Heart right ventricle (tissue), 16 donors: Measurements from ENCODE around the gene CHST5. TPM values are rescaled to one million over a fixed set of nuclear protein-coding genes. Genes with fewer than 3 reads are reported as not detected.

Source experiments
- ATAC-seq, 8 donors: fragments of 200-7000 bp; cut with Tn5 transposase; one replicate each; pipeline ENCODE4 v1.9.1; 2020; ENCODE audit warnings: mild to moderate bottlenecking in 8 of 8, moderate library complexity in 8 of 8, moderate number of reproducible peaks in 1 of 8
- DNase-seq, 2 donors: peaks; one replicate each; pipeline ENCODE4 v3.0.0-alpha.2; 2020
- H3K27ac ChIP-seq, 10 donors: fragments of 200-600 bp; sonication (generic) in 2 of 10; one replicate each; pipeline versions ENCODE4 v1.5.0 to v1.8.0; 2020 to 2022; ENCODE audit warnings: mild to moderate bottlenecking in 3 of 10
- H3K27me3 ChIP-seq, 7 donors: fragments of 200-600 bp; one replicate each; pipeline ENCODE4 v1.8.0; 2021 to 2022; ENCODE audit warnings: mild to moderate bottlenecking in 2 of 7
- H3K36me3 ChIP-seq, 9 donors: fragments of 200-600 bp; sonication (generic) in 1 of 9; one replicate each; pipeline versions ENCODE4 v1.5.0 to v1.8.0; 2020 to 2022; ENCODE audit warnings: mild to moderate bottlenecking in 2 of 9
- H3K4me1 ChIP-seq, 9 donors: fragments of 200-600 bp; sonication (generic) in 1 of 9; one replicate each; pipeline versions ENCODE4 v1.5.0 to v1.8.0; 2020 to 2022; ENCODE audit warnings: mild to moderate bottlenecking in 4 of 9
- H3K4me3 ChIP-seq, 10 donors: fragments of 200-600 bp; sonication (generic) in 2 of 10; one replicate each; pipeline versions ENCODE4 v1.5.0 to v1.8.0; 2020 to 2022; ENCODE audit warnings: mild to moderate bottlenecking in 7 of 10, moderate library complexity in 2 of 10
- H3K9me3 ChIP-seq, 11 donors: fragments of 200-600 bp in 10 of 11; sonication (generic) in 2 of 11; one replicate each; pipeline versions ENCODE4 v1.5.0 to v1.8.0; 2013 to 2022; ENCODE audit warnings: mild to moderate bottlenecking in 2 of 11, control low read depth in 1 of 11, moderate library complexity in 1 of 11
- CTCF ChIP-seq, 9 donors: fragments of 200-600 bp; sonication (generic) in 2 of 9; IDR thresholded peaks; one replicate each; pipeline versions ENCODE4 v1.5.0 to v1.8.0; 2021 to 2022; ENCODE audit warnings: antibody characterized with exemption in 9 of 9, mild to moderate bottlenecking in 5 of 9, moderate library complexity in 1 of 9
- WGBS, 2 donors: extraction: QIAGEN DNeasy Blood & Tissue Kit; methylation state at CpG; one replicate each; pipeline ENCODE4 v1.1.7; 2013; ENCODE audit warnings: inconsistent platforms in 1 of 2; 5-methylcytosine and 5-hydroxymethylcytosine counted together
- intact Hi-C, 10 donors: fragments of 100-400 bp; cut with DNase I; formaldehyde crosslinking; loops; one replicate each; pipeline versions ENCODE4 v1.11.1 to v1.14.2; 2022
- polyA plus RNA-seq, 2 donors: library from polyadenylated mRNA; stranded (reverse); fragments of 200-250 nt; gene quantifications; one replicate each; pipeline ENCODE4 v1.2.3, GENCODE V29; 2013
- total RNA-seq, 10 donors: library from RNA; stranded (reverse); fragmentation: NEBNext Ultra II Directional in 3 of 10; extraction: Animal tissue kit (Norgen Biotek cat#: 25700) in 3 of 10; gene quantifications; one replicate each; pipeline versions ENCODE4 v1.2.1 to v1.2.4, GENCODE V29; 2021 to 2023
- donor health status: Arrhythmogenic right ventricular cardiomyopathy.
- donor health status: ischemic (EF 13 %, LVEDD 7.1; RV severe dilation, severe dysfunction).
- donor health status: healthy with polysubstance abuse.
- donor health status: DM: no; HTN: yes; CAD: no.
- donor health status: DM: no; HTN: no; CAD: no.
- donor health status: ischemic (EF 25% LVEDD 6.9; RV normal size, moderate dysfunction).
- donor health status: ischemic (EF 25% LVEDD 5.7; RV mildly dilated, moderate dysfunction).
- donor health status: healthy.
- donor health status: DM: yes; HTN: yes; CAD: no.
- donor health status: Ischemic cardiomyopathy.
- donor health status: ischemic (EF 35%, LVEDD 5.7; RV mildly dilated, moderate dysfunction).
- donor health status: nonischemic (EF 11% LVEDD 7.7; RV severe dilation, severe dysfunction).
- donor health status: DM: yes; HTN: yes; CAD: no.
- donor health status: PGD.
- donor health status: ischemic (EF 29% LVEDD 5.4; RV normal size, mild dysfunction).
- donor health status: nonischemic (EF 23%, LVEDD 6.1; RV moderate dilation, normal function).

Gene CHST5
- total and polyA plus RNA-seq, 12 donors, result 0.08 to 1.4 (median 0.48) TPM; not detected in 1

GRCh38 chr16:75566758-75567255, 30.9 kb upstream of the CHST5 start:
- DNase-seq (no peak), ATAC-seq (peak in 7 of 8 donors; percentile 2 to 48 (median 4))
- 0 to 2% methylated on average over 32 of the region's 32 CpGs for WGBS, 2 donors
- peak overlapping the region; percentile 88 to 100 (median 96) for H3K4me3 ChIP-seq
- H3K9me3 ChIP-seq, result no peaks in the 10 kb centered on the region
- H3K27ac ChIP-seq, result peak overlapping the region; percentile 73 to 95 (median 90)
- peaks cover 32 to 64% (median 60%) of the 10 kb centered on the region in 9 donors for H3K4me1 ChIP-seq
- no peak for TF ChIP-seq CTCF (IDR thresholded peaks at IDR 0.05)
- H3K36me3 ChIP-seq, result peaks cover 0 to 46% (median 35%) of the 10 kb centered on the region in 9 donors
- intact Hi-C loops, result loop anchor here in 6 of 10 donors (1.0 to 10.0 kb wide), 3 partner anchors 12 to 58 kb away; partner anchors contain the start of gene ADAT1 (in 5 of the 6)
- no peaks in the 10 kb centered on the region for H3K27me3 ChIP-seq

- peak; percentile 93 to 97 (median 94) for ATAC-seq
- Histone ChIP-seq H3K27me3 (no peaks in the 10 kb centered on the region), H3K27ac (peak within 1 kb of the TSS; percentile 73 to 95 (median 90)), H3K4me1 (peaks cover 30 to 58% (median 54%) of the 10 kb centered on the region in 9 donors), H3K9me3 (no peaks in the 10 kb centered on the region), H3K4me3 (peak within 1 kb of the TSS; percentile 88 to 100 (median 96)), H3K36me3 (peaks cover 0 to 40% (median 29%) of the 10 kb centered on the region in 9 donors)
- TF ChIP-seq CTCF (IDR thresholded peaks at IDR 0.05), result no peak
- DNase-seq, result peak; percentile 77 to 89
- WGBS, 2 donors, result 0 to 1% methylated on average over 66 to 69 of the region's 69 CpGs
- intact Hi-C loops, result loop anchor here in 6 of 10 donors (1.0 to 10.0 kb wide), 3 partner anchors 11 to 59 kb away; partner anchors contain the start of gene ADAT1 (in 5 of the 6)
Measured at GRCh38 chr16:75566040-75566757, 30.3 kb upstream of the CHST5 start, which contains the start of gene GABARAPL2. Gene GABARAPL2 (plus strand): TSS chr16:75566379. CDS start chr16:75566487, 108 bp downstream.

GRCh38 chr16:75565640-75566039, 29.7 kb upstream of the CHST5 start:
- no peak for TF ChIP-seq CTCF (IDR thresholded peaks at IDR 0.05)
- DNase-seq (no peak), ATAC-seq (peak in 6 of 8 donors; percentile 10 to 35 (median 24))
- Histone ChIP-seq H3K36me3 (peaks cover 0 to 34% (median 23%) of the 10 kb centered on the region in 9 donors), H3K4me1 (peaks cover 24 to 52% (median 49%) of the 10 kb centered on the region in 9 donors), H3K9me3 (no peaks in the 10 kb centered on the region), H3K27ac (peak overlapping the region in 9 of 10 donors; percentile 73 to 95 (median 90)), H3K4me3 (peak overlapping the region; percentile 88 to 100 (median 96)), H3K27me3 (no peaks in the 10 kb centered on the region)
- intact Hi-C loops, result loop anchor here in 6 of 10 donors (1.0 to 10.0 kb wide), 3 partner anchors 10 to 59 kb away; partner anchors contain the start of gene ADAT1 (in 5 of the 6)
- WGBS, 2 donors, result 20 to 21% methylated on average over 15 of the region's 15 CpGs
